Effector CD4-positive, alpha-beta T cell (primary cell): ENCODE results near the gene SIN3B.

Experiments
- DNase-seq: peaks from one replicate; pipeline ENCODE4 v3.0.0-alpha.2; 2020

The SIN3B gene

GRCh38 chr19:16914421-16914820 lies 85.2 kb downstream of the SIN3B start:
- DNase-seq: no peak

- DNase-seq: no peak
These were observed 85.9 kb downstream of the SIN3B start for GRCh38 chr19:16915135-16915534.

GRCh38 chr19:16915734-16916133 lies 86.5 kb downstream of the SIN3B start:
- DNase-seq: no peak

- DNase-seq: no peak
These were observed 88.2 kb downstream of the SIN3B start for GRCh38 chr19:16917401-16917800.

GRCh38 chr19:16919496-16919895 lies 90.3 kb downstream of the SIN3B start:
- no peak for DNase-seq

GRCh38 chr19:16920816-16921529 lies 91.8 kb downstream of the SIN3B start:
- DNase-seq: no peak

- DNase-seq: no peak
These were observed 92.8 kb downstream of the SIN3B start for GRCh38 chr19:16921766-16922591.

GRCh38 chr19:16922592-16922934 lies 93.4 kb downstream of the SIN3B start:
- no peak for DNase-seq

GRCh38 chr19:16922949-16923348 lies 93.8 kb downstream of the SIN3B start:
- no peak for DNase-seq

- DNase-seq: no peak
These were observed 98.7 kb downstream of the SIN3B start for GRCh38 chr19:16927883-16928282.

- no peak for DNase-seq
These were observed 99.2 kb downstream of the SIN3B start for GRCh38 chr19:16928351-16928750.

- no peak for DNase-seq
These were observed 99.7 kb downstream of the SIN3B start for GRCh38 chr19:16928916-16929315.
